Measurements from ENCODE around the gene ACAN.

Gene ACAN

DNA sequence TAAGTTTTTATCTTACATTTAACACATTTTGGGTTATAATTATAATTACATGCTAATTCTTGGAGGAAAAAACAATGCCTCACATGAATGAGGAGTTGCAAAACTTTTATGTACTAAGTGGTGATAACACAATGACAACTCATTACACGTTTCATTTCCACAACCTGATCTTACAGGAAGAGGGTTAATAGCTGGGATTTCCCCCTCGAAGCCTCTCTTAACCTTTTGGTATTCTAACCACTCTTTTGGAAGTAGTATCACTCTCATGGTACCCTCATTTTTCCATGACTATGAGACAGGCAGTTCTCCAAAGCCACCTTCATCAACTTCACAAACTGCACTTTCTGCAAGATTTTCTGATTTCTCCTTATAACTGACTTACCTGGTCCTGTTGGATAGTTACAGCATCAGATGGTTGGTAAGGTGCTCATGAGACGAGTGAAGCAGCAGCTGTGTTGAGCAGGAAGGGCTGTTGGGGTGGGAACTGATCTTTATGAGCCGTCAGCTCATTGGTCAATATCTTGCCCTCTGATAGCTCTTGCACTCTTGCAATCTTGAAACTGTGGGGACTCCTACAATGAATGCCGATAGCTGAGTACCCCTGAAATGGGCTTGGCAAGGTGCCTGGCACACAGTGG, 41.6 kb downstream of the ACAN start:
- DNase-seq, result no peak

DNA sequence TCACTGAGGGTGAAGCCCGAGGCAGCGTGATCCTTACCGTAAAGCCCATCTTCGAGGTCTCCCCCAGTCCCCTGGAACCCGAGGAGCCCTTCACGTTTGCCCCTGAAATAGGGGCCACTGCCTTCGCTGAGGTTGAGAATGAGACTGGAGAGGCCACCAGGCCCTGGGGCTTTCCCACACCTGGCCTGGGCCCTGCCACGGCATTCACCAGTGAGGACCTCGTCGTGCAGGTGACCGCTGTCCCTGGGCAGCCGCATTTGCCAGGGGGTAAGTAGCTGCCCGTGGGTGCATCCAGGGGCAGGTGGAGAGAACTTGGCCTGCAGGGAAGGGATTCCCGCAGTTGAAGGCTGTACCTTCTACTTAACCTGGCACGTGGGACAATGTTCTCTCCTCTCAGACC, 42.4 kb downstream of the ACAN start:
- no peak for DNase-seq

DNA sequence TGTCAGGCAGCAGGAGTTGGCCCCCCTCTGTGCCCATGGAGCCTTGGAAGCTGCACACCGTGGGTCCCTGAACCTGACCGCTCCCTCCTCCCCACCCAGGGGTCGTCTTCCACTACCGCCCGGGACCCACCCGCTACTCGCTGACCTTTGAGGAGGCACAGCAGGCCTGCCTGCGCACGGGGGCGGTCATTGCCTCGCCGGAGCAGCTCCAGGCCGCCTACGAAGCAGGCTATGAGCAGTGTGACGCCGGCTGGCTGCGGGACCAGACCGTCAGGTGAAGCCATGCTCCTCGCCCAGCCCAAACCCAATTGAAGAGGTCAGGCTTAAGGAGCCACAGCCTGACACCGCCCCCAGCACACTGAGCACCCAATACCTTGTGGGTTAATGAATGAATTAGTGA, 43.9 kb downstream of the ACAN start:
- DNase-seq, result no peak

DNA sequence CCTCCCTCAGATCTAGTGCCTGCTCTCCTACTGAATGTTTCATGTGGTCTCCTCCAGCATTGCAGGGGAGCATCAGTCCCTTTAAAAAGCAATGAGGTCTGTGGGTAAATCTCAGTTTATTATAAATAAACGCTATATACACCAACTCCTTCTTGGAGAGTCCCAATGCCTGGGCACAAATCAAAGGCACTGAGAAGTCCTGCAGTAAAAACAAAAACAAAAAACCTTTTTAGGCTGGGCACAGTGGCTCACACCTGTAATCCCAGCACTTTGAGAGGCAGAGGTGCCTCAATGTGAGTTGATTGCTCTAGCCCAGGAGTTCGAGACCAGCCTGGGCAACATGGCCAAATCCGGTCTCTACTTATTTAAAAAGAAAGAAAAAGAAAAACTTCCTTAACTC, 45.0 kb downstream of the ACAN start:
- DNase-seq, result no peak

DNA sequence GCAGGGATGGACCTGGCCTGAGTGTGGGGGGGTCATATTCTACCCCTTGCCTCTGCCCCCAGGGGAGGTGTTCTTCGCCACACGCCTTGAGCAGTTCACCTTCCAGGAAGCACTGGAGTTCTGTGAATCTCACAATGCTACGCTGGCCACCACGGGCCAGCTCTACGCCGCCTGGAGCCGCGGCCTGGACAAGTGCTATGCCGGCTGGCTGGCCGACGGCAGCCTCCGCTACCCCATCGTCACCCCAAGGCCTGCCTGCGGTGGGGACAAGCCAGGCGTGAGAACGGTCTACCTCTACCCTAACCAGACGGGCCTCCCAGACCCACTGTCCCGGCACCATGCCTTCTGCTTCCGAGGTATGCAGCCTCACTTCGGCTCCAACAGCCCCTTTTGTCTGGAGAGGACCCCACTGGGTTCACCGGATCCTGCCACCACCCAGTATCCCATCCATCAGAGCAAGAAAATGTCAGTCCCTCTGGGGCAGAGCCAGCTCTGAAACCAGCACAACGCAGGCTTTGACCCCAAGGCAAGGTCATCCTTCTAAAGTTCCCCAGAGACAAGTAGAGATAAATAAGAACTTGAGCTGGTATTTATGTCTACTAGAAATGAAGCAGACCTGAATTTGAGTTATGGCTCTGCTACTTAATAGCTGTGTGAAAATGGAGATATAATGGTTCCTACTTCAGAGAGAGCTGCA, 46.3 kb downstream of the ACAN start:
- no peak for DNase-seq

DNA sequence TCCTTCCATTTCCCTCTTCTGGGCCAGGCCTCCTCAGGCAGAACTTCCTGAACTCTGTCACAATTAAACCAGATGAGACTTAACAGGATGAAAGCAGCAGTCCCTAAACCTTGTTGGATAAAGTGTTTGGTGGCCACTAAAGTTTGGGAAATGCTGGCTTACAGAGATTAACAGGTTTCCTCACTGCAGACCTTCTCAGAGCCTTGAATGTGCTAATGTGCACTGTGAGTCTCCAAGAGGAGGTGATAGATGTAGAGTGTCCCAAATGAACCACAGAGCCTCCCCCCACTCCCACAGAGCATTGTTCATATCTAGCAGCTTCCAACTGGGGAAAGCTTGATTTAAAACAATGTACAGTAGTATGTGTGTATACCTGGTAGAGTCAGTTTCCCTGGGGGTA, 49.2 kb downstream of the ACAN start:
- no peak for DNase-seq

DNA sequence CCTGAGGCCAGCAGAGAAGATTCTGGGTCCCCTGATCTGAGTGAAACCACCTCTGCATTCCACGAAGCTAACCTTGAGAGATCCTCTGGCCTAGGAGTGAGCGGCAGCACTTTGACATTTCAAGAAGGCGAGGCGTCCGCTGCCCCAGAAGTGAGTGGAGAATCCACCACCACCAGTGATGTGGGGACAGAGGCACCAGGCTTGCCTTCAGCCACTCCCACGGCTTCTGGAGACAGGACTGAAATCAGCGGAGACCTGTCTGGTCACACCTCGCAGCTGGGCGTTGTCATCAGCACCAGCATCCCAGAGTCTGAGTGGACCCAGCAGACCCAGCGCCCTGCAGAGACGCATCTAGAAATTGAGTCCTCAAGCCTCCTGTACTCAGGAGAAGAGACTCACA, 55.7 kb downstream of the ACAN start:
- no peak for DNase-seq

DNA sequence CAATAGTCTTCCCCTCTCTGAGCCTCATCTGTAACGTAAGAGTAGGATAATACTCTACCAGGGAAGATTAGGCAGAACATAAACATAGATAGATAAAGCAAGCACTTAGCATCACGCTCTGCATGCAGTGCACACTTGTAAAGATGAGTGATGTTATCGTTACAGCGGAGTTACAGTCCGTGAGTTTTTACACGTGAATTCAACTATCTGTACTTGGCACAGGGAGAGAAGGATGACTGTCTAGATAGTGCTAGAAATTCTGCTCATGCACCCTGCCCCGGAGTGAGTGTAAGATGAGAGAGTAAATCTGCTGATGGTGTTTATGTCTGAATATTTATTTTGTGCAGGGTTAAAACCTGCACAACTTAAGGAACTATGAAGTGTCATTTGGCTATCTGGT, 56.3 kb downstream of the ACAN start:
- no peak for DNase-seq

DNA sequence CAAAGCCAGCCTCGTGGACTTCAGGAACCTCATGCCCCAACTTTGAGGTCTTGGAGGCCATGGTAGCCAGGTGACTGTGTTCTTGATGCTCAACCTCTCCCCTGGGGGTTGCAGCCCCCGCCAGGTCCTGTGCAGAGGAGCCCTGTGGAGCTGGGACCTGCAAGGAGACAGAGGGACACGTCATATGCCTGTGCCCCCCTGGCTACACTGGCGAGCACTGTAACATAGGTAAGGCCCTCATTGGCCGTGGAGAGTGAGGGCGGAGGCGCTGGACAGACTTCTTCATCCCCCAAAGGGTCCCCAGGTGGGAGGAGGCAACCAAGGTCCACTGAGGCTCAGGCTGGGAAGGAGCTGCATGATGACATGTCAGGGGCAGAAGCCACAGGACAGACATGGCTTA, 57.0 kb downstream of the ACAN start:
- no peak for DNase-seq

DNA sequence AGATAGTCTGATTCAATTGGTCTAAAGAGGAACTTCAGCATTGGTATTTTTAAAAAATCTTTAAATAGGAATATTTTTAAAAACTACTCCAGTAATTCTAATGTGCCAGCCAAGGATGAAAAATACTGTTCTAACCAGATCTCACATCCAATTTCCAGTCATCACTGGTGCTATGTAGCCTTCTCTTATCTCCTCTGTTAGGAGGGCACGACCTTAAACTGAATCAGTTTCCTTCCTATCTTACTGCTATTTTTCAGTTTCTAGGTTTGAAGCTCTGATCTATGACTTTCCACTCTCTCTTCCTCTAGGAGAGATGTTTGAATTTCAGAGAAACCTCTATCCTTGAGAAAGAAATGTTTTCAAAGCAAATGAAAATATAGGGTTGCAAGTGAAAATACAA, 60.2 kb downstream of the ACAN start:
- DNase-seq, result no peak

DNA sequence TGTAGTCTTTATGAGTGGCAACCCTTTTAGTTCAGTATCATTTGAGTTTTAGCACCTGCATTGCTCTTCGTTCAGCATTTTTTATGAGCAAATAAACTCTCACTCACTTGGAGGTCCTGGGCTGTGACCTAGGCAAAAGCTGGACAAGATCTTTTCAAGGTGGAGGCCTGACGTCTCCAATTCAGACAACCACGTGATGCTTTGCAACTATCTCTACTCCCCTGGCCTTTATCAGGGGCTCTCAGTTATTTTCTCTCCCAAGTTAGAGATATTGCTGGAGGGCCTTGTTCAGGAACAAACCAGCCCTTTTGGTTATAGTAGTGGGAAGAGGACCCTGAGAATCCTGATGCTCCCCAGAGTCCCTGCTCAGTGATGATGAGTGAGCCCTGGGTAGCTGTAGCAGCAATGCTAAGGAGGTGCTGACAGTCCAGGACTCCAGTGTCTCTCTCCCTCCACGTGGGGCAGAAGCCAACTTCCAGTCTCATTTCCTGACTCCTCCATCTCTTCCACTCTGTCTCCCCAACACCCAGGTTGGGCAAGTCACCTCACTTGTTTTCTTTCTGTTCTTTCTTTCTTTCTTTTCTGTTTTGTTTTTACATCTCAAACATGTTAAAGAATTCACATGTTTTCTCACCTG, 61.7 kb downstream of the ACAN start:
- DNase-seq, result no peak

DNA sequence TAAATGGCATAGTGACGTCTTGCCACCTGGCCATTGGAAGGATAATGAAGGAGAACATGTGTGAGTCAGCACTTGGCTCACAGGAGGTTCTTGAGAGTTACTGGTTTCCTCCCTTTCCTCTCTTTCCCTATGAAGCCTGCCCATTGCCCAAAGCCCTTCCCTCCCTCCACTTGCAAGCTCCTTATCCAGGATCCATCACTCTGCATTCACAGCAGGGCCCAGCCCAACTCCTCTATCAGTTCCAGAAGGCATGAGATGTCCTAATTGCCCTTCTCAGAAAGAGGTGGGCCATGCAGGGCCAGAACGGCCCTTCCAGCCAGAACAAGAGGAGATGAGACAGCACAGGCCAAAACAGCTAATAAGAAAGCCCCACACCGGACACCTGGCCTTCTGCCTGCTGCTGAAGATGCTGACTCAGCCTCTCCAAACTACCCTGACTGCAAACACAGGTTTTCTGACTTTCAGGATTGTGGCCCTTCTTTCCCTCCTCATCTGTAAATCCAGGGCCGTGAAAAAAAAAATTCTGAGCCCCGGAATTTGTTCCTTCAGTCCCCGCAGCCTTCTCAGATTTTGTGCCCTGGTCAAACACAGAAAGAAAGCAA, 62.4 kb downstream of the ACAN start:
- DNase-seq, result no peak

DNA sequence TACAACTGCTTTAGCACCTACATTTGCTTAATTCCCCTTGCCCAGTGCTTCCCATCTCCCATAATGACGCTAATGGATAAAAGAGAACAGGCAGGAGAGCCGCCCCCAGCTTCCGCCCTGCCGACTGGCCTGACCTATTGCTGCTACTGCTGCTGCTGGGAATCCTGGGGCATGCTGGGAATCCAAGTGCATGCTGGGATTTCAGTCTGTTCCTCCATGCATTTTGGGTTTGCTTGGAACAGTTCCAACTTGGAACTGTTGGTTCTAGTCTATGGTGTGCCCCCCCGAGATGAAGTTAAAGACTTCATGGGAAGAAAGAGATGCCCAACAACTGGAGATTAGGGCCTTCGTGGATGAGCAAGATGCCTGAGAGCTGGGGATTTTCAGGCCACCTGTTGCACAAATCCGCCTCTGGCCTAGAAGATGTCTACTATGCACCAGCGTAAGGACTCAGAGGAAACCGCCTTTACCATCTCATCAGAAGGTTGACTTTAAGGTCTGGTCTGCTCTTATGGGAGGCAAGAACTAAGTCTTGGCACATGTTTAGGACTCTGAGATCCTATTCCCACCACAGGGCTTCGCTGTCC, 63.2 kb downstream of the ACAN start:
- DNase-seq, result no peak

DNA sequence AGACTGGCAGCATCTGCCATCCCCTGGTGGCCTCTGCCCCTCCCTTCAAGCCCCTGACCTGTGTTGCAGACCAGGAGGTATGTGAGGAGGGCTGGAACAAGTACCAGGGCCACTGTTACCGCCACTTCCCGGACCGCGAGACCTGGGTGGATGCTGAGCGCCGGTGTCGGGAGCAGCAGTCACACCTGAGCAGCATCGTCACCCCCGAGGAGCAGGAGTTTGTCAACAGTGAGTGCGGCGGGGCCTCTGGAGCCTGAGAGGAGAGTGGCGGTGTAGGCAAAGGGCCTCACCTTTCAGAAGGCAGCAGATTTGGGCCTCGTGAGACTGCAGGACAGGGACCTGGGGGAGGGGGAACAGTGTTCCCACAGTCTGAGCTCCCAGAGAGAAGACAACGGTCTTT, 68.1 kb downstream of the ACAN start:
- no peak for DNase-seq

DNA sequence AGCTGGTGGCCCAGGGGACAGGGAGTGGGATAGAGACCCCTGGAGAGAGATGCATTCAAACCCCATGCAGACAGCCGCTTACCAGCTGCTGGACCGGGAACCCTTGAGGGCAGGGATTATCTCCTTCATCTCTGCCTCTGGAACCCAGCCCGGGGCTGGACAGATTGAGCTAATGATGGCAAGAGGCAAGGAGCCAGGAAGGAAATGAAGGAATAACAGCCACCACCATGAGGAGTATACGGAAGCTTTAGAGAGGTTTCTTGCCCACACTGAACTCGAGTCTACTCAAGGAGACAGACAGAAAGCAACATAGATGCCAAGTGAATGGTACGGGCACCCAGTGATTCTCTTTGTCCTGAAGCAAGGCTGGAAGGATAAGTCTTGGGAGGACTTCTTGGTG, 68.9 kb downstream of the ACAN start:
- DNase-seq, result no peak

DNA sequence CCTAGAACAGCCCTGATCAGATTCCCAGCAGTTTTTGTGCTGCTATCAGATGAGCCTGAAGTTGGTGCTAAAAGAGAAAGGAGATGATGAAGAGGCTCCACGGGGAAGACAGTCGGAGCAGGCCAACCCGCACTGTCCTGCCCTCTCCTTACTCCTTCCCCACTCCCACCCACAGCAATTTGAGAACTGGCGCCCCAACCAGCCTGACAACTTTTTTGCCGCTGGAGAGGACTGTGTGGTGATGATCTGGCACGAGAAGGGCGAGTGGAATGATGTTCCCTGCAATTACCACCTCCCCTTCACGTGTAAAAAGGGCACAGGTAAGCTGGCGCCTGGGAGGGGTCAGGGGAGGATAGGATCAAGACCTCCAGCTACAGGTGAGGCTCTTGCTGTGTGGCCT, 69.5 kb downstream of the ACAN start:
- DNase-seq, result no peak

DNA sequence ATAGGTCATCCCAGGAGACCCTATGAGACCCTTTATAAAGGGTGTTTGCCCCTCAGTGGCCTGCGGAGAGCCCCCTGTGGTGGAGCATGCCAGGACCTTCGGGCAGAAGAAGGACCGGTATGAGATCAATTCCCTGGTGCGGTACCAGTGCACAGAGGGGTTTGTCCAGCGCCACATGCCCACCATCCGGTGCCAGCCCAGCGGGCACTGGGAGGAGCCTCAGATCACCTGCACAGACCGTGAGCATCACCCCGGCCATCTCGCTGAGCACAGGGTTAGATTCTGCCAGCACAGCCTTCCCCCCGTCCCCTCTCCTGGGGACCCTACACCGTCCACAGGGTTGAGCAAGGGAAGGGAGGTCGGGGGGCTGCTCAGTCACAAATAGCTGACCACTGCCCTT, 70.5 kb downstream of the ACAN start:
- DNase-seq, result no peak

DNA sequence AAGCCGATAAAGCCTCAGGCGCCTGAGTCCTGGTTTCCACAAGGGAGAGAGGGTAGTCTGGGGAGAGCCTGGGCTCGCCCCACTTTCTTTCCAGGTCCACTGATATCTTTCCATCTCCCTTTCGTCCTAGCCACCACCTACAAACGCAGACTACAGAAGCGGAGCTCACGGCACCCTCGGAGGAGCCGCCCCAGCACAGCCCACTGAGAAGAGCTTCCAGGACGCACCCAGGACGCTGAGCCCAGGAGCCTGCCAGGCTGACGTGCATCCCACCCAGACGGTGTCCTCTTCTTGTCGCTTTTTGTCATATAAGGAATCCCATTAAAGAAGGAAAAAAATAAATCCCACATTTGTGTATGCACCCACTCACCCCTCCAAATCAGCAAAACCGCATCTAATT, 71.0 kb downstream of the ACAN start:
- no peak for DNase-seq

DNA sequence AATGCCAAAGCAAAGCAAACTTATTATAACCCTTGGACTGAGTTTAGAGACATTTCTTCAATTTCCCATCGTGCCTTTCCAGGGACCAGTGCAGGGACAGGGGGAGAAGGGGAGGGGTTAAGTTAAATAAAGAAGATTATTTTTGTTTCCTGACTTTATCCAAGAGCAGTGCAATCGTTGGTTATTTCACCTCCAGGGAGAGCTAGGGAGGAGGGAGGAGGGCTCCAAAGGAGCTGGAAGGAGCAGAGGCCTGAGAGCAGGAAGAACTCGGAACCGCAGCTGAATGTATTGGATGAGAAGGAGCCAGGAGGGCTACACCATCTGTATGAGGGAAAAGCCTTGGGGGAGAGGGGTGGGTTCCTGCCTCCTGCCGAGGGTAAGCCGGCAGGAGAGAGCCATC, 71.4 kb downstream of the ACAN start:
- no peak for DNase-seq

DNA sequence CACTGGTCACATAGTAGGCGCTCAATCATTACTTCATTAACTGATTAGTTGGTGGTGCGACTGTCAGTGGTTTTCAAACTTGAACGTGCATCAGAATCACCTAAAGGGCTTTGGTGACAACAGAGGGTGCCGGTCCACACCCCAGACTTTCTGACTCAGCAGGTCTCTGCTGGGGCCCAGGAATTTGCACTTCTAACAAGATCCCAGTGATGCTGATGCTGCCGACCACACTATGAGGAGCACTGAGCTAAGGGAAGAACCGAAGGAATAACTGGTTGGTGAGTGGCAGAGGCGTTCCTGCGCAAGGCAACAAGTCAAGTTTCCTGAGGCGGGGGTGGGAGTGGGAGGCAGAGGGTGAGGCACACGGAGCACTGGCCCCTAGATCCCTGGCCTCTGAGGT, 73.3 kb downstream of the ACAN start:
- no peak for DNase-seq

DNA sequence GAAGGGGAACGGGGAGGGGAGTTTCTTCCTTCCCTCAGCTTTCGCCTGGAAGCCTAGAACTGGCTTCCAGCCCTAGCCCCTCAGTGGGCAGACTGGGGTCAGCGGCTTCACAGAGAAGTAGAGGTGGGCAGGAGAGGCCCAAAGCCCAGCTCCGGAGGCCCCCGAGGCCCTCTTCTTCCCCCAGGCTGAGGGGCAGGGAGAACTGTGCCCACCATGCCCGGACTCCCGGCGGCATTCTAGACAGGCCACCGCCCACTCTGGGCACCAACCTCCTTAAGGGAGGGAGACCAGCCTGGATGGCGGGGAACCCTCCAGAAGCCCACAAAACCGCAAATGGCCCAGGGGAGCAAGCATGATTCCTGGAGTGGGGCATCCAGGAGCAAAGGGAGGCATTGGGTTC, 74.2 kb downstream of the ACAN start:
- no peak for DNase-seq

DNA sequence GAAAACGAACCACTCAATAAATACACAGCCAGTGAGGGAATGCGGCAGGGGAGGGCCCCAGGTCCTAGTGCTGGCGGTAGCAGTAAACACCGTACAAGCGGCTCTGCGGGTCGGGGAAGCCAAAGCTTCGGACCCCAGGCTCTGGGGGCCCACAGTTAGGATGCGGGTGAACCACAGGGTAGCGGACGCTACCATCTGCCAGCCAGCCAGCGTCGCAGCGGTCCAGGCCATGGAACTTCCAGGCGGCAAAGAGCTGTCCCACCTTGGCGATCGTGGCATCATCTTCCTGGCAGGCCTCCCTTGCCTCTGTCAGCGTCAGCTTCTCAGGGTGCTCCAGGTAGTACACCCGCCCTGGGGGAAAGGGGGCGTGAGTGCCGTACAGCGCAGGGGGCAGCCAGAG, 74.7 kb downstream of the ACAN start:
- DNase-seq, result no peak

DNA sequence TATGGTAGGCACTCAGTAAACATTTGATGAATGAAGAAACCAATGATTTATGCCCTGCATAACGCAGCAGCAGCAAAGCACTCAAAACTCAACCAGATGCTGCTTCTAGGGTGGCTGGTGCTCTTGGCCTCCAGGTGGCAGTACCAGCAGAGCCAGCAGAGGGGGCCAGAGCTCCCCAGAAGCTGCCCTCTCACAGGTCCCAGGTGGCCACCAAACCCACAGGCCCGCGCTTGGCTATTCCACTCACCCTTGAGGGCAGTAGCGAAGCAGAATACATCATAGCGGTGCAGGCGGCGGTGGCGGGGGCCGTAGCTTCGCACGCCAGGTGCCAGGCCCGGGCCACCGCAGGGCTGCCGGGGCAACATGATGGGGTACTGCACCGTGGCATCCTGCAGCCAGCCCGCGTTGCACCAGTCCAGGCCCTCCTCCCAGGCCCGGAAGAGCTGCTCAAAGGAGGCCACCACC, 75.5 kb downstream of the ACAN start:
- DNase-seq, result no peak
